ENCODE data around the gene DISP3. TPM values are rescaled to one million over a fixed set of nuclear protein-coding genes. Genes with fewer than 3 reads are reported as not detected.

Gene DISP3
- total and polyA plus RNA-seq, 2 of the 13 experiments (the other 11 are each of a cell fraction or from before 2014, with no cell fraction given) = 0.08 to 0.13 TPM

GRCh38 chr1:11530731-11531311, 51.9 kb downstream of the DISP3 start (continued):
- no peak for TF ChIP-seq PATZ1 (CRISPR knock-in tag; IDR thresholded peaks at IDR 0.05)
- TF ChIP-seq ZFP36 (IDR thresholded peaks at IDR 0.05; ENCODE audit: borderline replicate concordance, low read depth, low read length, partially characterized antibody) = no peak
- TF ChIP-seq TERF1 (CRISPR knock-in tag; IDR thresholded peaks at IDR 0.05) = no peak
- TF ChIP-seq IRF1 (CRISPR knock-in tag; IDR thresholded peaks at IDR 0.05; ENCODE audit: low read depth) = no peak
- no peak for TF ChIP-seq ZNF512B (CRISPR knock-in tag; IDR thresholded peaks at IDR 0.05; ENCODE audit: borderline replicate concordance)
- TF ChIP-seq SMAD9 (CRISPR knock-in tag; IDR thresholded peaks at IDR 0.05) = no peak
- no peak for TF ChIP-seq RARG (CRISPR knock-in tag; IDR thresholded peaks at IDR 0.05; ENCODE audit: low read depth)

All from HepG2 (cell line).